ENCODE results near the gene HCAR2. TPM values are rescaled to one million over a fixed set of nuclear protein-coding genes. Genes with fewer than 3 reads are reported as not detected.

Gene HCAR2
- total RNA-seq, 1 experiment from 2014 or later: not detected

DNA sequence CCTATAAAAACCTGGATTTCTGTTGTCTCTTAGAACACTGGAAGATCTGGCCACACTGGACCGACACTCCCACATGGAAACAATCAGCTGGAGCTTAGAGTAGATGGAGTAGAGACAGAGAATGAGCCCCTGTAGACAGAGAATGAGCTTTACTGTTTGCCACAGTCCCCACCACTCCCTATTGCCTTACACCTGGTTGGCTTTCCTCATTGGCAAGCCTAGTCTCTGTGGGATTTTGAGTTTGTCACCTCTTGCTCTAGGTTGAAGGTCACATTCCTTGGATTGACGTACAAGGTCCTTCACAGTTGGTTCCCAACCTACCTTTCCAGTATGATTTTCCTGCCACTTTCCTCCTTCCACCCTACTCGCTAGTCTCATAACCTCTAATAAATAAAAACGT, 29.5 kb upstream of the HCAR2 start:
- H3K36me3 Mint-ChIP-seq (ENCODE audit: insufficient read depth in 1 of 3, low read depth in 3 of 3): peaks cover 0 to 4% (median 2%) of the 10 kb centered on the region in 3 experiments; a peak in 3 of 7 replicates
- H3K4ac ChIP-seq (ENCODE audit: low read depth, low read length): no peak overlapping the region
- no CpG with 5 or more reads among the region's 4 CpGs for WGBS (ENCODE audit: extremely low coverage, insufficient read length, low lambda C conversion rate)
- H3K27me3 Mint-ChIP-seq (ENCODE audit: low read depth): peaks cover 3% of the 10 kb centered on the region
- DNase-seq: no peak
- H3K4me2 ChIP-seq (ENCODE audit: insufficient read depth, insufficient read length, low read length): no peak overlapping the region
- H2BK15ac ChIP-seq (ENCODE audit: low read depth, low read length): no peak overlapping the region
- H3K23ac ChIP-seq (ENCODE audit: insufficient read length, low read depth, low read length): no peak overlapping the region
- no peak overlapping the region for H3K14ac ChIP-seq (ENCODE audit: insufficient read depth, low read length)
- no peak overlapping the region for H3K9ac ChIP-seq (ENCODE audit: extremely low read depth, insufficient read length, low read length)
- no peak overlapping the region for H2BK5ac ChIP-seq (ENCODE audit: insufficient read length, low read length)
- peaks cover 0 to 4% of the 10 kb centered on the region in 2 experiments; a peak in 3 of 5 replicates for H3K9me3 Mint-ChIP-seq
- no peak overlapping the region for H3T11ph ChIP-seq (ENCODE audit: low read length)
- H2AK5ac ChIP-seq (ENCODE audit: insufficient read length, low read length): no peak overlapping the region
- no peaks in the 10 kb centered on the region for H3K79me1 ChIP-seq (ENCODE audit: insufficient read depth, low read depth, low read length, poor library complexity, severe bottlenecking)
- H2AFZ ChIP-seq (ENCODE audit: low read length): no peak overlapping the region
- no peak overlapping the region for H3K18ac ChIP-seq (ENCODE audit: insufficient read length, low read depth, low read length)
- H3K27ac ChIP-seq (ENCODE audit: insufficient read length, low read depth, low read length): no peak overlapping the region
- peaks cover 11 to 18% of the 10 kb centered on the region in 2 experiments for H3K4me1 Mint-ChIP-seq
- H3K27ac Mint-ChIP-seq: no peak overlapping the region
- H3K27me3 ChIP-seq (ENCODE audit: insufficient read depth, low read length): no peaks in the 10 kb centered on the region
- H4K20me1 ChIP-seq (ENCODE audit: control insufficient read depth, insufficient read depth, insufficient read length): no peaks in the 10 kb centered on the region
- no peaks in the 10 kb centered on the region for H3K9me3 ChIP-seq (ENCODE audit: control insufficient read depth, low read depth, low read length)
- no peak overlapping the region for H3K56ac ChIP-seq (ENCODE audit: insufficient read length, low read depth, low read length)
- H3K23me2 ChIP-seq (ENCODE audit: insufficient read length, low read depth, low read length, poor library complexity, severe bottlenecking): no peaks in the 10 kb centered on the region
- H2BK20ac ChIP-seq (ENCODE audit: low read depth, low read length, poor library complexity, severe bottlenecking): no peak overlapping the region
- H4K5ac ChIP-seq (ENCODE audit: insufficient read length, low read depth, low read length): no peak overlapping the region
- no peak overlapping the region for H3K4me3 Mint-ChIP-seq
- H3K79me2 ChIP-seq (ENCODE audit: insufficient read depth, low read length): no peaks in the 10 kb centered on the region
- H4K8ac ChIP-seq (replicated peaks; ENCODE audit: insufficient read length, low read depth, low read length): no peak overlapping the region
- no peak overlapping the region for H4K91ac ChIP-seq (ENCODE audit: insufficient read length, low read depth, low read length)
- no peak overlapping the region for H2BK12ac ChIP-seq (ENCODE audit: insufficient read length, low read depth, low read length)
- TF ChIP-seq, protein P1, sequence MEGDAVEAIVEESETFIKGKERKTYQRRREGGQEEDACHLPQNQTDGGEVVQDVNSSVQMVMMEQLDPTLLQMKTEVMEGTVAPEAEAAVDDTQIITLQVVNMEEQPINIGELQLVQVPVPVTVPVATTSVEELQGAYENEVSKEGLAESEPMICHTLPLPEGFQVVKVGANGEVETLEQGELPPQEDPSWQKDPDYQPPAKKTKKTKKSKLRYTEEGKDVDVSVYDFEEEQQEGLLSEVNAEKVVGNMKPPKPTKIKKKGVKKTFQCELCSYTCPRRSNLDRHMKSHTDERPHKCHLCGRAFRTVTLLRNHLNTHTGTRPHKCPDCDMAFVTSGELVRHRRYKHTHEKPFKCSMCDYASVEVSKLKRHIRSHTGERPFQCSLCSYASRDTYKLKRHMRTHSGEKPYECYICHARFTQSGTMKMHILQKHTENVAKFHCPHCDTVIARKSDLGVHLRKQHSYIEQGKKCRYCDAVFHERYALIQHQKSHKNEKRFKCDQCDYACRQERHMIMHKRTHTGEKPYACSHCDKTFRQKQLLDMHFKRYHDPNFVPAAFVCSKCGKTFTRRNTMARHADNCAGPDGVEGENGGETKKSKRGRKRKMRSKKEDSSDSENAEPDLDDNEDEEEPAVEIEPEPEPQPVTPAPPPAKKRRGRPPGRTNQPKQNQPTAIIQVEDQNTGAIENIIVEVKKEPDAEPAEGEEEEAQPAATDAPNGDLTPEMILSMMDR (conservative IDR thresholded peaks at IDR 0.05): no peak
- no peak overlapping the region for H2BK120ac ChIP-seq (ENCODE audit: low read depth, low read length, poor library complexity, severe bottlenecking)
- no peaks in the 10 kb centered on the region for H3K4me1 ChIP-seq (ENCODE audit: insufficient read depth, low read length)
